CD4-positive, alpha-beta T cell treated with Interleukin-17A for 4 hours (primary cell): ENCODE measurements around the gene NDUFV3.
"Not testable (repeated sequence)": the region's sequence is repeated elsewhere in the genome, so short reads cannot be mapped to it uniquely, and the experiment has no call there.

Experiments
- DNase-seq: peaks from one replicate; pipeline ENCODE4 v3.0.0-alpha.2; 2020; ENCODE audit warnings: mixed read lengths

The NDUFV3 gene

GRCh38 chr21:42900446-42900845 lies 7.3 kb downstream of the NDUFV3 start:
- DNase-seq: no peak

DNA sequence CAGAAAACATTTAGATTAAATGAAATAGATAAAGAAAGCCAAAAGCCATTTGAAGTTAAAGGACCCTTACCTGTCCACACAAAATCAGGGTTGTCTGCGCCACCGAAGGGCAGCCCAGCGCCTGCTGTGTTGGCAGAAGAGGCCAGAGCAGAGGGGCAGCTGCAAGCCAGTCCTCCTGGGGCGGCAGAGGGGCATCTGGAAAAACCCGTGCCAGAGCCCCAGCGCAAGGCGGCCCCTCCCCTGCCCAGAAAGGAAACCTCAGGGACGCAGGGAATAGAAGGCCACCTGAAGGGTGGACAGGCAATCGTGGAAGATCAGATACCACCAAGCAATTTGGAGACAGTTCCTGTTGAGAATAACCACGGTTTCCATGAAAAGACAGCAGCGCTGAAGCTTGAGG lies 10.7 kb downstream of the NDUFV3 start:
- DNase-seq: no peak

DNA sequence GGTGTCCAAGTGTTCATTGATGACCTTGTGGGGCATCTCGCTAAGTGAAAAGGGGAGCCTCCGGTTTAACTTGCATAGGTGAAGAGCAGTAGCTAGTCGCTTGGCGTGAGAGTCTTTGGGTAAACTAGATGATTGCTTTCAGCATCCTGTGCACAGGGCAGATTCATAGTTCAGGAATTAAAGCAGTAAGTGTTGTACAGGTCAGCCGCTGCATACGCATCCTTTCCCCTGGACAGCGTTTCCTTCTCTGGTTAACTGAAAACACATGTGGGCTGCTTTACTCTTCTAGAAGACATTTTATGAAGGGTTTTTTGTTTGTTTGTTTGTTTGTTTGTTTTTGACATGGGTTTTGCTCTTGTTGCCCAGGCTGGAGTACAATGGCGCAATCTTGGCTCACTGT lies 12.1 kb downstream of the NDUFV3 start:
- DNase-seq: no peak

- no peak for DNase-seq
Measured at GRCh38 chr21:42906233-42906632, 13.1 kb downstream of the NDUFV3 start.

DNA sequence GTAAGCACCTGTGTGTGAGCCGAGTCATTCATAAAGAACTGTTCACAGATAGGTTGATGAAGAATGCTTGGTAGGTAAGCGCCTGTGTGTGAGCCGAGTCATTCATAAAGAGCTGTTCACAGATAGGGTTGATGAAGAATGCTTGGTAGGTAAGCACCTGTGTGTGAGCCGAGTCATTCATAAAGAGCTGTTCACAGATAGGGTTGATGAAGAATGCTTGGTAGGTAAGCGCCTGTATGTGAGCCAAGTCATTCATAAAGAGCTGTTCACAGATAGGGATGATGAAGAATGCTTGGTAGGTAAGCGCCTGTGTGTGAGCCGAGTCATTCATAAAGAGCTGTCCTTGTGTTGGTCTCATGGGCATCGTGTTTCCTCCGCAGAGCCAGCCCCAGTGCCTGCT lies 15.4 kb downstream of the NDUFV3 start:
- DNase-seq: not testable (repeated sequence)

GRCh38 chr21:42911920-42912319 lies 18.8 kb downstream of the NDUFV3 start:
- DNase-seq: not testable (repeated sequence)

- DNase-seq: no peak
Measured at GRCh38 chr21:42913476-42913875, 20.4 kb downstream of the NDUFV3 start.

GRCh38 chr21:42918291-42918690 lies 25.2 kb downstream of the NDUFV3 start:
- DNase-seq: no peak

- no peak for DNase-seq
Measured at GRCh38 chr21:42921927-42922326, 28.8 kb downstream of the NDUFV3 start.

DNA sequence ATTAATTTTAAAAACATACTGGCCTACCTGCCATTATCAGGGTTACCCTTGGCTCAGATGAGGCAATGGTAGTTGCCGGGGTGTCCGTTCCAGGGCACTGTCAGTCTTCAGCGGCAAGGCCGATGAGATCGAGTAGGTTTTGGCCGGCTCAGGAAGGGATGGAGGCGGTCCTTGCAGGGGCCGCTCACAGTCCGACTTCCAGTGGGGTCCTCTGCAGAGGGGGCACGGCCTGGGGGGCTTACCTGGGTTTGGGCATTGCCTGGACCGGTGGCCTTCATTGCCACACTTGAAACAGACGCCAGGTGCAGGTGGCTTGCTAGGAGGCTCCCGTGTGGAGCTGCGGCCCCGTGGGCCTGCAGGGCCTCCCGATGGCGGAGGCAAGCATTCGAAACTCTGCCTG lies 29.8 kb downstream of the NDUFV3 start:
- DNase-seq: no peak

DNA sequence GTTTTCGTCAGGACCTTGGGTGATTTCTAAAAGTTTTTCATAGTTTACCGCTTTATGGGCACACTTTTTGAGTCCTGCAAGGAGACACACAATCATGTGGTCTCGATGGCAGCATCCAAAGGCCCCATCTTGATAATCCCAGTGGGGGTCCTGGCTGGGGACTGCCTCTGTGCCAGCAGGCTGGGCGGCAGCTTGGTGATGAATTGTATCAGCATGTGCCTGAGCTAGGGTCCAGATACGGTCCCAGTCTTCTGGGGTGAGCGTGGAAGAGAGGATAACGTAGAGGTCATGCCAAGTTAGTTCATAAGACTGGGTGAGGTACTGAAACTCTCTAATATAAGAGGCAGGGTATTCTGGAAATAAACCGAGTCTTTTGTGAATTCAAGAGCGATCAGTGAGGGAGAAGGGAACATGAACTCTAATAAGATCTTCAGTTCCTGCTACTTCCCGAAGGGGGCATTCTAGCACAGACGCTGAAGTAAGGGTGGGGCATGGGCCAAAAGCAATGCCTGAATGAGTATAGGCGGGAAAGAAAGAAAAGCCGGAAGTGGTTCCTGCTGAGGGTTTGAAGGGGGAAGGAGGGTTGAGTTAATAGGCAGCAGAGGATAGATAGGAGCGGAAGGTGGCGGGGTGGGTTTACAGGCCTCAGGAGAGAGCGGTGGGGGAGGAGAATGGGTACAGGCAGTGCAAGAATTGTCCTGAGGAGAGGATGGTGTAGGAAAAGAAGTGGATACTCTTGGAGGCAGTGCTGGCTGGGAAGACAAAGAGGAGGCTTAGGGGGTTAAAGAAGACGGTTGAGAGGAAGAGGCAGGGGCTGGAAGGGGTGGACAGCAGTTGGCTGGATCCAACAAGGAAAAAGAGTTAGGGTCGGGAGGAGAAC lies 30.7 kb downstream of the NDUFV3 start:
- DNase-seq: peak; percentile 73

DNA sequence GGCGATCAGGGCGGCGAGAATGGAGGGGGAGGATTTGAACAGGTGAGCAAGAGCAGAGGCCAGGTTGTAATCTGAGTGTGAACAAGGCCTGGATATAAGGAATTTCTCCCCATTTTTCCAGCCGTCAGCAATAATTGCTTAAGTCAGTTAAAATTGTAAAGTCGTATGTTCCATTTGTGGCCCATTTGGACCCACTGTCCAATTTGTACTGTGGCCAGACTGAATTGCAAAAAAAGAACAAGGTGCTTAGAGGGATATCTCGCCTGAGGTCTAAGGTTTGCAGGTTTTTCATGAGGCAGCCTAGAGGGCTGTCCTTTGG lies 31.3 kb downstream of the NDUFV3 start:
- DNase-seq: no peak

DNA sequence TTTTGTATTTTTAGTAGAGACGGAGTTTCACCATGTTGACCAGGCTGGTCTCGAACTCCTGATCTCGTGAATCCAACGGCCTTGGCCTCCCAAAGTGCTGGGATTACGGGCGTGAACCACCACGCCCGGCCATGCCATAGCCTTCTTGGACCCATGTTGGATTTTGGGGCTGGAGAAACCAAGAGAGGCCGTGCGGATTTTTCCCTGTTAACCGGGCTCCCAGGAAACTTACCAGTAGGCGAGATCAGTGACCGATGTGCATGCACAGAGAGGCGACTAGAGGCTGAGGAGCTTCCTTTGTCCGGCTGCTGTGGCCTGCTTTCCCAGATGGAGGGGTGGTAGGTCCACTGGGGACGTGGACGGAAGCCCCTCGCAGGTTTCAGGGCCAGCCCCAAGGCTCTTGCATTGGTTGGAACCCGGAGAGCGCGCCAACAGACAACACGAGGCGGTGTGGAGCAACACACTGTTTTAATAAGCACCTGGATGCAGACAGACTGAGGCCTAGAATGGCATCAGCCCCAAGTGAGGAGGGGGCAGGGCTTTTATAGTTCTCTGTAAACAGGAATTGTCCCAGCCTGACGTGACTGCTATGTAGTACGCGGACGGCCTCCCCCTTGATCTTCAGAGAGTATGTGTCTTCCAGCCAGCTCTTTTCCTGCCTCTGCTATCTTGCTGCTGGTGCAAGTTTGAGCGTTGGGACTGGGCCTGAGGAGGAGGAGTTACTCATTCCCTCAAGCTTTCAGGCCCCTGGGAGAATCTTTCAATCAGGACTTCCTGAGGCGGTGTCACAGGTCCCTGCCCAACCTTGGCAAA lies 32.2 kb downstream of the NDUFV3 start, which contains the start of gene ERVH48-1:
Gene ERVH48-1, minus strand, starts transcription at position 517 of the 813 bp plus-strand sequence. CDS start 6,624 bp downstream, outside the sequence.
- DNase-seq: peak; percentile 57

DNA sequence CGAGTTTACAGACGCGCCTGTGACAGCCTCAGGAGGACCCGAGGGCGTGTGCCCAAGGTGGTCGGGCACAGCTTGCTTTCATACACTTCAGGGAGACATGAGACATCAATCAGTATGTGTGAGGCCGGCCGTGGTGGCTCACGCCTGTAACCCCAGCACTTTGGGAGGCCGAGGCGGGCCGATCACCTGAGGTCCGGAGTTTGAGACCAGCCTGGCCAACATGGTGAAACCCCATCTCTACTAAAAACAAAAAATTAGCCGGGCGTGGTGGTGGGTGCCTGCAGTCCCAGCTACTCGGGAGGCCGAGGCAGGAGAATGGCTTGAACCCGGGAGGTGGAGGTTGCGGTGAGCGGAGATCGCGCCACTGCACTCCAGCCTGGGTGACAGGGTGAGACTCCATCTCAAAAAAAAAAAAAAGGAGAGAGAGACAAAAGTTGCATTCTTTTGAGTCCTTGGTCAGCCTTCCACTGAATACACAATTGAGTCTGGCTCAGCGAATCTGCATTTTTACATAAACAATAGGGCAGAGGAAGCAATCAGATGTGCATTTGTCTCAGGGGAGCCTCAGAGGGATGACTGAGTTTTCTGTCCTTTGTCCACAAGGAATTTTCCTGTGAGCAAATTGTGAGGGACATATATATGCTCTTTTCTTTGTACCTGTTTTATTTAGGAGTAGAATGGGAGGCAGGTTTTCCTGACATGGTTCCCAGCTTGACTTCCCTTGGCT lies 34.5 kb downstream of the NDUFV3 start:
- not testable (repeated sequence) for DNase-seq

GRCh38 chr21:42929969-42930368 lies 36.9 kb downstream of the NDUFV3 start:
- DNase-seq: no peak

- DNase-seq: no peak
Measured at GRCh38 chr21:42931560-42932235, 38.6 kb downstream of the NDUFV3 start.

- not testable (repeated sequence) for DNase-seq
Measured at GRCh38 chr21:42932378-42933136, 39.4 kb downstream of the NDUFV3 start.

- DNase-seq: not testable (repeated sequence)
Measured at GRCh38 chr21:42933137-42933970, 40.2 kb downstream of the NDUFV3 start.

GRCh38 chr21:42933973-42934372 lies 40.9 kb downstream of the NDUFV3 start:
- not testable (repeated sequence) for DNase-seq

DNA sequence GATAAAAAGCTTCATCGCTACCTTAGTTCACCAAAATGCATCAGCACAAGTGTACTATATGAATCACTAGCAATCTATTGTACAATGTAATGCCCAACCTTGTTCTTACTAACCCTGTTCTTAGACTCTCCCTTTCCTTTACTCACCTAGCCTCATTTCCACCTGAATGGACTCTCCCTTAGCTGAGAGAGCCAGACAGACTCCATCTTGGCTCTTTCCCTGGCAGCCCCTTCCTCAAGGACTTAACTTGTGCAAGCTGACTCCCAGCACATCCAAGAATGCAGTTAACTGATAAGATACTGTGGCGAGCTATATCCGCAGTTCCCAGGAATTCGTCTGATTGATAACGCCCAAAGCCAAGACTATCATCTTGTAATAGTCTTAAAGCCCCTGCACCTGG lies 43.3 kb downstream of the NDUFV3 start:
- not testable (repeated sequence) for DNase-seq
